B cell (primary cell): ENCODE data around the gene IDI2. TPM values are rescaled to one million over a fixed set of nuclear protein-coding genes. Genes with fewer than 3 reads are reported as not detected.

ENCODE experiments used
- ATAC-seq: fragments of 200-7000 bp; cut with Tn5 transposase; one replicate; pipeline ENCODE4 v1.10.0; 2021; ENCODE audit warnings: low read depth, mild to moderate bottlenecking, moderate number of reproducible peaks, moderate library complexity
- CTCF ChIA-PET: fragments of 350-600 bp; sonication (Branson Sonifier 250); formaldehyde crosslinking; loops from one replicate; lab custom pipeline; 2021; ENCODE audit warnings: antibody characterized with exemption, inconsistent platforms; lab: Charles Lee
- POLR2A ChIA-PET: fragments of 350-600 bp; sonication (Branson Sonifier 250); formaldehyde crosslinking; loops from one replicate; lab custom pipeline; 2021; ENCODE audit warnings: antibody characterized with exemption; lab: Charles Lee
- DNase-seq: peaks from one replicate; pipeline ENCODE4 v3.0.0; 2013
- H2AFZ ChIP-seq: 2 replicates; pipeline ENCODE4 v1.6.1; 2012; ENCODE audit warnings: mild to moderate bottlenecking, low read depth, low read length; ENCODE audit not compliant: insufficient read depth, poor library complexity, severe bottlenecking
- H3K27ac ChIP-seq, 2 donors: 1 replicate in 1 of 2; 2 replicates in 1 of 2; pipeline ENCODE4 v1.5.1; 2012 to 2013; ENCODE audit warnings: low read length in 2 of 2, mild to moderate bottlenecking in 2 of 2, moderate library complexity in 1 of 2
- H3K27me3 ChIP-seq, 4 experiments: fragments of 200-600 bp in 1 of 4; sonication (generic) in 1 of 4; replicated peaks in 1 of 4; 1 replicate in 2 of 4; 2 replicates in 2 of 4; pipeline versions ENCODE4 v1.6.1 to v1.7.0; 2013 to 2016; ENCODE audit warnings: low read length in 3 of 4, mild to moderate bottlenecking in 2 of 4, mixed read lengths in 1 of 4, moderate library complexity in 1 of 4; ENCODE audit not compliant: insufficient read depth in 4 of 4, control insufficient read depth in 3 of 4; ENCODE audit errors: control extremely low read depth in 1 of 4
- H3K36me3 ChIP-seq, 2 experiments: replicated peaks in 1 of 2; 1 replicate in 1 of 2; 2 replicates in 1 of 2; pipeline versions ENCODE4 v1.6.1 to v1.7.1; 2013; ENCODE audit warnings: low read length in 1 of 2; ENCODE audit not compliant: insufficient read depth in 2 of 2, control insufficient read depth in 1 of 2; ENCODE audit errors: control extremely low read depth in 1 of 2, extremely low read depth in 1 of 2
- H3K4me1 ChIP-seq, 2 donors: fragments of 200-600 bp in 1 of 2; sonication (generic) in 1 of 2; 1 replicate in 1 of 2; 2 replicates in 1 of 2; pipeline versions ENCODE4 v1.5.1 to v1.6.1; 2013 to 2017; ENCODE audit warnings: low read length in 2 of 2; ENCODE audit not compliant: control insufficient read depth in 2 of 2, insufficient read depth in 2 of 2
- H3K4me2 ChIP-seq: replicated peaks from 2 replicates; pipeline ENCODE3; 2012; ENCODE audit warnings: mild to moderate bottlenecking, low read depth, low read length; ENCODE audit not compliant: poor library complexity, severe bottlenecking
- H3K4me3 ChIP-seq, 5 experiments: fragments of 200-600 bp in 1 of 5; sonication (generic) in 1 of 5; 1 replicate in 3 of 5; 2 replicates in 2 of 5; pipeline versions ENCODE4 v1.5.1 to v1.7.0; 2011 to 2016; ENCODE audit warnings: low read length in 4 of 5, mild to moderate bottlenecking in 4 of 5, low read depth in 2 of 5, control low read depth in 1 of 5, moderate library complexity in 1 of 5; ENCODE audit not compliant: insufficient read depth in 1 of 5; ENCODE audit errors: control extremely low read depth in 1 of 5, extremely low read depth in 1 of 5
- H3K79me2 ChIP-seq: fragments of 200-600 bp; sonication (generic); one replicate; pipeline ENCODE4 v1.6.0; 2016; ENCODE audit warnings: low read length; ENCODE audit not compliant: control insufficient read depth, insufficient read depth
- H3K9ac ChIP-seq: fragments of 200-600 bp; sonication (generic); 2 replicates; pipeline ENCODE4 v1.6.1; 2017; ENCODE audit warnings: mild to moderate bottlenecking, low read length, moderate library complexity
- H3K9me3 ChIP-seq, 3 donors: one replicate each; pipeline versions ENCODE4 v1.6.1 to v1.7.1; 2013; ENCODE audit warnings: low read length in 2 of 3; ENCODE audit not compliant: control insufficient read depth in 2 of 3, insufficient read depth in 1 of 3; ENCODE audit errors: control extremely low read depth in 1 of 3
- H4K20me1 ChIP-seq: 2 replicates; pipeline ENCODE4 v1.6.0; 2012; ENCODE audit warnings: mild to moderate bottlenecking, low read length; ENCODE audit not compliant: insufficient read depth, control insufficient read depth, poor library complexity, severe bottlenecking
- H3K27ac Mint-ChIP-seq: one replicate; pipeline ENCODE4 v1.8.0; 2021; ENCODE audit warnings: mixed read lengths
- H3K27me3 Mint-ChIP-seq: one replicate; pipeline ENCODE4 v1.8.0; 2021; ENCODE audit warnings: mixed read lengths
- H3K4me1 Mint-ChIP-seq: one replicate; pipeline ENCODE4 v1.8.0; 2021; ENCODE audit warnings: mixed read lengths
- H3K4me3 Mint-ChIP-seq: one replicate; pipeline ENCODE4 v1.8.0; 2021; ENCODE audit warnings: mixed read lengths
- H3K9me3 Mint-ChIP-seq: one replicate; pipeline ENCODE4 v1.8.0; 2022; ENCODE audit warnings: mixed read lengths; ENCODE audit not compliant: insufficient read depth
- EZH2 ChIP-seq: IDR thresholded peaks from 2 replicates; pipeline ENCODE4 v1.6.1; 2012; ENCODE audit warnings: borderline replicate concordance, low read depth, mild to moderate bottlenecking, moderate library complexity, low read length; ENCODE audit not compliant: insufficient read depth, poor library complexity, severe bottlenecking
- WGBS: methylation state at CpG from one replicate; pipeline ENCODE4 v1.1.5; 2013; ENCODE audit warnings: missing lambda C conversion rate; ENCODE audit not compliant: insufficient coverage; 5-methylcytosine and 5-hydroxymethylcytosine counted together
- intact Hi-C: fragments of 100-400 bp; cut with micrococcal nuclease; formaldehyde crosslinking; loops from one replicate; pipeline ENCODE4 v1.10.0; 2022
- polyA plus RNA-seq: library from polyadenylated mRNA; depleted of rRNA; stranded (reverse); fragments of >200 nt; gene quantifications from 2 replicates; pipeline ENCODE4 v1.2.3, GENCODE V29; 2012
- total RNA-seq, 2 donors: library from RNA; stranded (reverse); fragments of 120-200 nt in 1 of 2; gene quantifications; 1 replicate in 1 of 2; 2 replicates in 1 of 2; pipeline versions ENCODE4 v1.2.3 to v1.2.4, GENCODE V29; 2013 to 2022
- TF ChIP-seq, protein P1 (sequence below): fragments of 200-600 bp; IDR thresholded peaks from one replicate; pipeline ENCODE4 v1.8.0; 2022; ENCODE audit warnings: antibody characterized with exemption, mild to moderate bottlenecking

IDI2 gene
- total and polyA plus RNA-seq, 2 donors (not counting 1 experiment from before 2014, with no cell fraction given): not detected

DNA sequence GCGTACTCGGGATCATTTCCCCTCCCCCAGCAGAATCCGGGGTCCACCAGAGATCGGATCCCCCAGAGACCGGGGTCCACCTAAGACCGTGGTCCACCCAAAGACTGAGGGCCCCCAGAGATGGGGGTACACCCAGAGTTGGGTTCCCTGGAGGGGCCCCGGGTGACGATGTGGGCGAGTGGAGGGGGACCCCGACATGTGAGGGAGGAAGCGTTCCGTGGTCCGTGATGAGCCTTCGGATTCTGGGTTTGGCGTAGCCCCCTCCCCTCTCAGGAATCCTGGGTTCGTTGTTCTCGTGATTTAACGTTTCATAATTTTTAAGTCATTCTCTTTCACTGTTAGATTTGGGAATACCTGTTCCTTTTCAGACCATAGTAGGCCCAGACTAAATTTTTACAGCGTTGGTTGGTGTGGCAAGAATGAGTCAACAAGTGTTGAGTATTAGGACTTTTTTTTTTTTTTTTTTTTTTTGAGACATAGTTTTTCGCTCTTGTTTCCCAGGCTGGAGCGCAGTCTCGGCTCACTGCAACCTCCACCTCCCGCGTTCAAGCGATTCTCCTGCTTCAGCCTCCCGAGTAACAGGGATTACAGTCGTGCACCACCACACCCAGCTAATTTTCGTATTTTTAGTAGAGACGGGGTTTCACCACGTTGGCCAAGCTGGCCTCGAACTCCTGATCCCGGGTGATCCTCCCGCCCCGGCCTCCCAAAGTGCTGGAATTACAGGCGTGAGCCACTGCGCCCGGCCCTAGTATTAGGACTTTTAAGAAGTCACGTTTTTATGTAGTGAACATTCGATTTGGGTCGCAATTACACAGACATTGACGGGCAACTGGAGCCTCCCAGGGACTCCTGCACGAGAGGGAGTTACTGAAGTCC, 36.8 kb downstream of the IDI2 start:
- TF ChIP-seq EZH2: no peak
- TF ChIP-seq, protein P1, sequence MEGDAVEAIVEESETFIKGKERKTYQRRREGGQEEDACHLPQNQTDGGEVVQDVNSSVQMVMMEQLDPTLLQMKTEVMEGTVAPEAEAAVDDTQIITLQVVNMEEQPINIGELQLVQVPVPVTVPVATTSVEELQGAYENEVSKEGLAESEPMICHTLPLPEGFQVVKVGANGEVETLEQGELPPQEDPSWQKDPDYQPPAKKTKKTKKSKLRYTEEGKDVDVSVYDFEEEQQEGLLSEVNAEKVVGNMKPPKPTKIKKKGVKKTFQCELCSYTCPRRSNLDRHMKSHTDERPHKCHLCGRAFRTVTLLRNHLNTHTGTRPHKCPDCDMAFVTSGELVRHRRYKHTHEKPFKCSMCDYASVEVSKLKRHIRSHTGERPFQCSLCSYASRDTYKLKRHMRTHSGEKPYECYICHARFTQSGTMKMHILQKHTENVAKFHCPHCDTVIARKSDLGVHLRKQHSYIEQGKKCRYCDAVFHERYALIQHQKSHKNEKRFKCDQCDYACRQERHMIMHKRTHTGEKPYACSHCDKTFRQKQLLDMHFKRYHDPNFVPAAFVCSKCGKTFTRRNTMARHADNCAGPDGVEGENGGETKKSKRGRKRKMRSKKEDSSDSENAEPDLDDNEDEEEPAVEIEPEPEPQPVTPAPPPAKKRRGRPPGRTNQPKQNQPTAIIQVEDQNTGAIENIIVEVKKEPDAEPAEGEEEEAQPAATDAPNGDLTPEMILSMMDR: no peak
- no peak for ATAC-seq
- Mint-ChIP-seq H3K4me1 (peaks cover 42% of the 10 kb centered on the region), H3K9me3 (no peaks in the 10 kb centered on the region), H3K27ac (peak overlapping the region; percentile 99), H3K4me3 (peak overlapping the region; percentile 99), H3K27me3 (no peaks in the 10 kb centered on the region)
- peak overlapping the region; percentile 83 to 99 (median 94) for H3K4me3 ChIP-seq
- peaks cover 36% of the 10 kb centered on the region for H4K20me1 ChIP-seq
- H3K4me1 ChIP-seq: peaks cover 23 to 34% of the 10 kb centered on the region in 2 donors
- peak overlapping the region; percentile 98 for H3K4me2 ChIP-seq
- peaks cover 0 to 18% of the 10 kb centered on the region in 2 experiments for H3K36me3 ChIP-seq
- ChIA-PET POLR2A (interaction anchor here (0.6 to 2.2 kb wide), 5 partner anchors 57 to 439 kb away, joined by 4 to 14 read pairs (median 5); partner anchors contain the start of genes IDI1 and LARP4B), CTCF (interaction anchor here (1.4 kb wide), 1 partner anchor 58 kb away, joined by 4 read pairs; the partner anchor contains the start of gene LARP4B)
- peak overlapping the region; percentile 88 for H3K9ac ChIP-seq
- no peak for DNase-seq
- H3K9me3 ChIP-seq: no peaks in the 10 kb centered on the region
- H3K27ac ChIP-seq: peak overlapping the region; percentile 81 to 84
- H2AFZ ChIP-seq: peak overlapping the region; percentile 96
- no peaks in the 10 kb centered on the region for H3K27me3 ChIP-seq
- intact Hi-C loops: loop anchor here (1.0 to 5.0 kb wide), 5 partner anchors 58 to 852 kb away; partner anchors contain the start of genes IDI1, LARP4B, WDR37 and ZMYND11
- peaks cover 57% of the 10 kb centered on the region for H3K79me2 ChIP-seq
- 32% methylated on average over 35 of the region's 42 CpGs for WGBS
